Measurements from ENCODE around the gene ALG12.

ALG12 gene

DNA sequence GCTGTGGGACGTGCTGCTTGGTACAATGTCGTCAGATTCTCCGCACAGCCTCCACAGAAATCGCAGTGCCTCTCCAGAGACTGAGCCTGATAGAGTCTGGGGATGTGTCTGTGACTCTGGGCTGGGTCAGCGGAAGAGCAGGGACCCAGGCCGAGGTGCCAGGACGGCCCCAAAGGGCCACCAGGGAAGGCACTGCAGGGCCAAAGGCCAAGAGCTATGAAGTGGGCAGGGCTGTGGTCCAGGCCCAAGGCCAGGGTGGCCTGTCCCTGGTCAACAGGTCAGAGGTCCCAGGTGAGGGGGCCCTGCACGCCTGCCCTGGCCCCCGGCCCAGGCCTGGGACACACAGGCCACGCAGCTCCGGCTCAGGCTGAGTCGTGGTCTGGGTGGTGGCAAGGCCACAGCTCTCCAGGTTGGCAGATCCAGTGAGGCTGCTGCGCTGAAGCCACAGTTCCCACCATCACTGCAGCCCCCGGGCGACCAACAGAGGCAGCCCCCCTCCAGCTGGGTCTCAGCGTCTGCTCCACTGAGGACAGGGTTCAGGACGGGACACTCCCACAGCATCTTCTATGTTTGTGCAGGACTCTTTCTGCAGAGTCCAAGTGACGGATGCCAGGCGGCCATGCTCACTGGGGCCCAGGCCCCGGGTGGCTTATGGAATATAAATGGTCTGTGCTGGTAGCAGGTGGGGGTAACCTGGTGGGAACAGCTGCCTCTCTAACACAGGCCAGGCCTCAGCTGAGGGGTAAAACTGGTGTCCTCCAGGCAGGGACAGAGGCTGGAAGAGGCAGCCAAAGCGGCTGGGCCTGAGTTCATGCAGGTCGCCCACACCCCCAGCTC, 37.6 kb upstream of the ALG12 start:
- TF ChIP-seq, protein P1, sequence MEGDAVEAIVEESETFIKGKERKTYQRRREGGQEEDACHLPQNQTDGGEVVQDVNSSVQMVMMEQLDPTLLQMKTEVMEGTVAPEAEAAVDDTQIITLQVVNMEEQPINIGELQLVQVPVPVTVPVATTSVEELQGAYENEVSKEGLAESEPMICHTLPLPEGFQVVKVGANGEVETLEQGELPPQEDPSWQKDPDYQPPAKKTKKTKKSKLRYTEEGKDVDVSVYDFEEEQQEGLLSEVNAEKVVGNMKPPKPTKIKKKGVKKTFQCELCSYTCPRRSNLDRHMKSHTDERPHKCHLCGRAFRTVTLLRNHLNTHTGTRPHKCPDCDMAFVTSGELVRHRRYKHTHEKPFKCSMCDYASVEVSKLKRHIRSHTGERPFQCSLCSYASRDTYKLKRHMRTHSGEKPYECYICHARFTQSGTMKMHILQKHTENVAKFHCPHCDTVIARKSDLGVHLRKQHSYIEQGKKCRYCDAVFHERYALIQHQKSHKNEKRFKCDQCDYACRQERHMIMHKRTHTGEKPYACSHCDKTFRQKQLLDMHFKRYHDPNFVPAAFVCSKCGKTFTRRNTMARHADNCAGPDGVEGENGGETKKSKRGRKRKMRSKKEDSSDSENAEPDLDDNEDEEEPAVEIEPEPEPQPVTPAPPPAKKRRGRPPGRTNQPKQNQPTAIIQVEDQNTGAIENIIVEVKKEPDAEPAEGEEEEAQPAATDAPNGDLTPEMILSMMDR (IDR thresholded peaks at IDR 0.05; ENCODE audit: insufficient read depth, low read length, poor library complexity, severe bottlenecking): no peak
- Histone ChIP-seq H3K36me3 (ENCODE audit: control insufficient read depth, insufficient read depth, low read length) (no peaks in the 10 kb centered on the region), H3K4me3 (replicated peaks; ENCODE audit: low read depth, low read length) (no peak overlapping the region), H3K27me3 (replicated peaks; ENCODE audit: control insufficient read depth, insufficient read depth, low read length) (no peaks in the 10 kb centered on the region)
- no peak for DNase-seq (ENCODE audit: extremely low read depth, insufficient read length)

DNA sequence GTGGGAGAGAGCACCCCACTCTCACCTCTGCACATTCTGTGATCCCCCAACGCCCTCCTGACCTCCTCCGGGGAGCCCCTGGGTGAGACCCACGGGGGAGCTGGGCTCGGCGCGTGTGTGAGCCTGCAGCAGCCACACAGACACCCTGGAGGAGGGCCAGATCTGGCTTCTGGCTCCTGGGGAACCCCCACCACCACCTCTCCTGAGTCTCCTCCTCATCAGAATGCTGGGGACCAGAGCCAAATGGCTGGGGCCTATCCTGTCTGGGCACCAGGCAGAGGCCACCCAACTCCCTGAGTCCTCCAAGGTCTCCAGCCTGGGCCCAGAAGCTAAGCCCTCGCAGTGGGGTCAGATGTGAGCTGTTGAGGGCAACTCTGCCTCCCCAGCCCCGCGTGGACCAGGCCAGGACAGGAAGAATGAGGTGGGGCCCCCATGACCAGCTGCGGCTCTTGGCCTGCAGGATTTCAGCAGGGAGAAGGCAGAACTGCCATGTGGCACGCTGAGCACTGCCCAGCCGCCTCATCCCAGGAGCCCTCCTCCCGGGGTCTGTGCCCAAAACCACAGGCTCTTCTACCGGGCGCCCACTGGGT, 36.8 kb upstream of the ALG12 start:
- H3K27me3 ChIP-seq (replicated peaks; ENCODE audit: control insufficient read depth, insufficient read depth, low read length): no peaks in the 10 kb centered on the region
- no peak overlapping the region for H3K4me3 ChIP-seq (replicated peaks; ENCODE audit: low read depth, low read length)
- no peak for DNase-seq (ENCODE audit: extremely low read depth, insufficient read length)
- TF ChIP-seq, protein P1 (IDR thresholded peaks at IDR 0.05; ENCODE audit: insufficient read depth, low read length, poor library complexity, severe bottlenecking): no peak
- no peaks in the 10 kb centered on the region for H3K36me3 ChIP-seq (ENCODE audit: control insufficient read depth, insufficient read depth, low read length)

DNA sequence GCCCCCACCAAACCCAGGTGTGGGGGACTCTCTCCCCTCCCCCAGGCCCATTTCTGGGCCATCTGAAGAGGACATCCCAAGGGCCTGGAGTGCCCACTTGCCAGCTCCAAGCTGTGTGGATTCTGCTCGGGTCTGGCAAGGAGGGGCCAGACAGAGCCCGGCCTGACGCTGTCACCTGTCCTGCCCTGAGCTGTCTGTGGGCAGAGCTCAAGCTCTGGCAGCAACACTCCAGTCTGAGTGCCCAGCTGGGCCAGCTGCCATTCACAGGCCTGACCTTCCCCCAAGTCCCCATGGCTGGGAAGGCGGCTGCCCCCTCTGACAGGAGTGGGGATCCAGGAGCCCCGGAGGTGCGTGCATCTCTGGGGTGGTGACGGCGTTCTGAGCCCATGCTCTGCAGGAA, 36.1 kb upstream of the ALG12 start:
- no peak overlapping the region for H3K4me3 ChIP-seq (replicated peaks; ENCODE audit: low read depth, low read length)
- TF ChIP-seq, protein P1 (IDR thresholded peaks at IDR 0.05; ENCODE audit: insufficient read depth, low read length, poor library complexity, severe bottlenecking): no peak
- H3K27me3 ChIP-seq (replicated peaks; ENCODE audit: control insufficient read depth, insufficient read depth, low read length): no peaks in the 10 kb centered on the region
- DNase-seq (ENCODE audit: extremely low read depth, insufficient read length): no peak
- no peaks in the 10 kb centered on the region for H3K36me3 ChIP-seq (ENCODE audit: control insufficient read depth, insufficient read depth, low read length)

DNA sequence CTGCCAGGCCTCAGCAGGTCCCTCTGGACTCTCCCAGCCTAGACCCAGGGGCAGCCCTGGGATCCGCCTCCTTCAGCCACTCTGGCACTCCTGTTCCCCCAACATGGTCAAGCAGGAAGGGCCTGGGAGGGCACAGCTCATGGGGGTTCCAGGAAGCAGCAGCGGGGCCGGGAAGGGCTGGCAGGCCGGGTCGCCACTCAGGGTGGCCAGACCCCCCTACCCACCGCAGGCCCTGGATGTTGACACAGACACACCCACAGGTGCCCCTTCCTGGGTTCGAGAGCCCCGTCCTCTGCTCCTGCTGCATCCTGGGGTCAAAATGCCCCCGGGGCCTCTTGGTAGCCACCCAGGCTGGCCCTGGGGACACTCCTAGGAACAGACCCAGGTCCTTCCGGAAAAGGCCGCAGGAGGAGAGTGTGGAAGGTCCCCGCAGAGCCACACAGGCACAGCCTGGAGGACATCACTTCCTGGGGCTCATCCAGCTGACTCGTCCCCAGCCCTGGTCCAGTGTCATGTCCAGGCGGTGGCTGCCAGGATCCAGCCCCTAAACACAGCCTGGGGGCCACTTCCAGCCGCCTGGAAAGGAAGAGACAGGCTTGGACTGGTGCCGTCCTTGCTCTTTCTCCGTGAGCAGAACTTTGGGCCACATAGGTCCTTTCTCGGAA, 35.6 kb upstream of the ALG12 start:
- DNase-seq (ENCODE audit: extremely low read depth, insufficient read length): no peak
- TF ChIP-seq, protein P1 (IDR thresholded peaks at IDR 0.05; ENCODE audit: insufficient read depth, low read length, poor library complexity, severe bottlenecking): no peak
- Histone ChIP-seq H3K4me3 (replicated peaks; ENCODE audit: low read depth, low read length) (no peak overlapping the region), H3K27me3 (replicated peaks; ENCODE audit: control insufficient read depth, insufficient read depth, low read length) (no peaks in the 10 kb centered on the region), H3K36me3 (ENCODE audit: control insufficient read depth, insufficient read depth, low read length) (no peaks in the 10 kb centered on the region)

DNA sequence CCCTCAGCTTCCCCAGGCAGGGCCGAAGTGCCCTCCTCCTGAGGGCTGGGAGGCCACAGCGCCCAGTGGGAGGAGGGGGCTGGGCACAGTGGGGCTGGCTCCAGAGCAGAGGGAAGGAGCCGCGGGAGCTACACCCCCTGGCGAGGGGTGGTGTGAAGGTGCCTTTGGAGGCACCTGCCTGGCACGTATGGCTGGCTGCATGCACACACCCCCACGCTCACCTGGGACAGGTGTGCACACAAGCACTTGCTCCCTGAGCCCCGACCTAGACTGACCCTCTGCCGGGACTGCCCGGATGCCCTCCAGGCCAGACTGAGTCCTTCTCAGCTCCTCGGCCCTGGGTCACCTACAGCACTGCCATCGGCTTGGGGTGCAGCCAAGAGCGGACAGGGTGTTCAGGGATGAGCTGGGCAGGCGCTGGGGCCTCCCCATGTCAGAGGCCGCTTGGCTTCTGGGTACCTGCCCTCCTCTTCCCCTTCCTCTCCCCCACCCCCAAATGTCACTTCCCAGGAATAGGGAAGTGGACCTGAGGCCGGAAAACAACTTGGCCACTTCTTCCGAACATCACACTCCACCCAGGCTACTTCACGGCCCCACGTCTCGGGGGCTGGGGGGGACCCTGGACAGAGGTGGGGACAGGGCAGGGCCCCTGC, 34.9 kb upstream of the ALG12 start:
- DNase-seq (ENCODE audit: extremely low read depth, insufficient read length): no peak
- no peaks in the 10 kb centered on the region for H3K27me3 ChIP-seq (replicated peaks; ENCODE audit: control insufficient read depth, insufficient read depth, low read length)
- H3K4me3 ChIP-seq (replicated peaks; ENCODE audit: low read depth, low read length): no peak overlapping the region
- no peaks in the 10 kb centered on the region for H3K36me3 ChIP-seq (ENCODE audit: control insufficient read depth, insufficient read depth, low read length)
- TF ChIP-seq, protein P1 (IDR thresholded peaks at IDR 0.05; ENCODE audit: insufficient read depth, low read length, poor library complexity, severe bottlenecking): no peak

Measured in GM06990 (cell line).